ENCODE results near the gene CDK5RAP2.
"Not testable (repeated sequence)": the region's sequence is repeated elsewhere in the genome, so short reads cannot be mapped to it uniquely, and the experiment has no call there.

The CDK5RAP2 gene

GRCh38 chr9:120510816-120511215, 69.2 kb downstream of the CDK5RAP2 start:
- no peak for DNase-seq

GRCh38 chr9:120507936-120508510, 71.9 kb downstream of the CDK5RAP2 start:
- DNase-seq, result no peak

- no peak for DNase-seq
Measured at GRCh38 chr9:120505186-120505585, 74.8 kb downstream of the CDK5RAP2 start.

GRCh38 chr9:120500733-120501132, 79.2 kb downstream of the CDK5RAP2 start:
- no peak for DNase-seq

- DNase-seq, result not testable (repeated sequence)
Measured at GRCh38 chr9:120497865-120498264, 82.1 kb downstream of the CDK5RAP2 start.

DNA sequence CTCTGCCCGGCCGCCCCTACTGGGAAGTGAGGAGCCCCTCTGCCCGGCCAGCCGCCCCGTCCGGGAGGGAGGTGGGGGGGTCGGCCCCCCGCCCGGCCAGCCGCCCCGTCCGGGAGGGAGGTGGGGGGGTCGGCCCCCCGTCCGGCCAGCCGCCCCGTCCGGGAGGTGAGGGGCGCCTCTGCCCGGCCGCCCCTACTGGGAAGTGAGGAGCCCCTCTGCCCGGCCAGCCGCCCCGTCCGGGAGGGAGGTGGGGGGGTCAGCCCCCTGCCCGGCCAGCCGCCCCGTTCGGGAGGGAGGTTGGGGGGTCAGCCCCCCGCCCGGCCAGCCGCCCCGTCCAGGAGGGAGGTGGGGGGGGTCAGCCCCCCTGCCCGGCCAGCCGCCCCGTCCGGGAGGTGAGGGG, 83.5 kb downstream of the CDK5RAP2 start:
- not testable (repeated sequence) for DNase-seq

GRCh38 chr9:120490888-120491595, 88.9 kb downstream of the CDK5RAP2 start:
- DNase-seq, result peak; percentile 63 to 75 (median 68)

- DNase-seq, result no peak
Measured at GRCh38 chr9:120486835-120487234, 93.1 kb downstream of the CDK5RAP2 start.

- DNase-seq, result no peak
Measured at GRCh38 chr9:120486347-120486746, 93.6 kb downstream of the CDK5RAP2 start.

DNA sequence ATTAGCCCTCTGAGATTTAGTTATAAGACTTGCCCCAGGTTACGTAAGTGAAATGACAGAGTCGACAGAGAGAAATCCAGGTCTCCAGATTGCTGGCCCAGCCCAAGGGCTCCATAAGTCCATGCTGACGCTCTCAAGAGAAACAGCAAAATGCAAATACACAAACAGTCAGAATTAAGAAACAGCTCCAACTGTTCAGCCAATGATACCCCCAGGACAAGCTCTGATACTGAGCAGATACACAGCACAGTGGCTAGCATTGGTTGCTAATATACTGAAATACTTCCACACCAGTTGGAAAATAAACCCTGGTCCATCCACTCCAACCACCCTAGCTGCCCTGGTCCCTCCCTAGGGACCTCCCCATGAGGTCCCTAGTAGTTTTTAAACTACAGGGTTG, 94.2 kb downstream of the CDK5RAP2 start:
- no peak for DNase-seq

DNA sequence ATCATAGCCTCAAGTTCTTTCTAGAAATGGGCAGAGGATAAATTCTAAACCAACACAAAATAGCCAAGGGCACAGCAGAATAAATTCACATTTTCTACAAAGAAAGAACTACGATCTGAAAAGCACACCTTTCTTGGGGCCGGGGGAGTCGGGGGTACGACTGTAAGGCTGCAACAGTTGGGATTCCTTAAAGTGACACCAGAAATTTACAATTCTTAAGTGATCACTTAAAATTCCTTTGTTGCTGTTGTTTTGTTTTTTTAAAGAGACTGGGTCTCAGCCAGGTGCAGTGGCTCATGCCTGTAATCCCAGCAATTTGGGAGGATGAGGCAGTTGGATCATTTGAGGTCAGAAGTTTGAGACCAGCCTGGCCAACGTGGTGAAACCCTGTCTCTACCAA, 95.8 kb downstream of the CDK5RAP2 start:
- DNase-seq, result no peak

GRCh38 chr9:120482424-120483186, 97.4 kb downstream of the CDK5RAP2 start:
- no peak for DNase-seq

DNA sequence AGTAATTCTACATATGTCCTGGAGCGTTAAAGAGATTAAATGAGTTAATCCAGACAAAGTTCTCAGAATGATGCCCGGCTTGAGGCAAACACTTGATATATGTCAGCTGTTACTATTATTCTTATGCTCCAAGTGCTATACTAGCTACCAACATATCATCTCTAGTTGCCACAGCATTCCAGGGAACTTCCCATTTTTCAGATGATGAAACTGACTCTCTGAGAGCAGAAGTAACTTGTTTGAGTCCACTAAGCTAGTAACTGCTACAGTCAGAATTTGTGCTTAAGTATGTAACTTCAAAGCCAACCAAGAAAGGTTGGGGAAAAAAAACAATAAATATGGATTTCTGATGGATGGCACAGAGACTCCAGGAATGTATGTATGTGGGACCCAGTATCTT, 98.1 kb downstream of the CDK5RAP2 start:
- peak; percentile 60 to 84 (median 80) for DNase-seq

GRCh38 chr9:120481248-120481647, 98.7 kb downstream of the CDK5RAP2 start:
- peak in 2 of 3 donors; percentile 40 to 41 for DNase-seq

DNA sequence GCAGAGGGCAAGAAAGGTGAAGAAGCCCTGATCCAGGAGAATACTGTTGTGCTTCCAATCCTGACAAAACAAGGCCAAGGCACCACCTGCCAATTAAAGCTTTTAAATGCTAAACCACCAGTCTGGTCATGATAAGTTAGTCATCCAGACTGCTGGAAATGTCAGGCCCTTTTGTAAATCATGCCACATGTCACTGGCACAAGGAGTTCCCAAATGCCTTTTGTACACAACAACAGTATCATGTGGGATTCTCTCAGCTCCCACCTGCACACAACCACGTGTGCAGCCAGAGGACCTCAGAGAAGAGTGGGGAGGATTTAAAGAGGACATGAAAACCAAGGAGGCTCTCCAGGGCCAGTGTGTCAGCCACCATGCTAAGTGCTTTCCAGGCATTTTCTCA, 99.3 kb downstream of the CDK5RAP2 start:
- no peak for DNase-seq

GRCh38 chr9:120478208-120478607, 101.8 kb downstream of the CDK5RAP2 start:
- DNase-seq, result peak; percentile 67 to 76 (median 68)

- DNase-seq, result peak; percentile 56 to 70 (median 67)
Measured at GRCh38 chr9:120477534-120478001, 102.4 kb downstream of the CDK5RAP2 start.

GRCh38 chr9:120475341-120475740, 104.6 kb downstream of the CDK5RAP2 start:
- DNase-seq, result peak in 1 of 3 donors; percentile 20

- peak; percentile 32 to 56 (median 40) for DNase-seq
Measured at GRCh38 chr9:120474591-120475243, 105.2 kb downstream of the CDK5RAP2 start.

DNA sequence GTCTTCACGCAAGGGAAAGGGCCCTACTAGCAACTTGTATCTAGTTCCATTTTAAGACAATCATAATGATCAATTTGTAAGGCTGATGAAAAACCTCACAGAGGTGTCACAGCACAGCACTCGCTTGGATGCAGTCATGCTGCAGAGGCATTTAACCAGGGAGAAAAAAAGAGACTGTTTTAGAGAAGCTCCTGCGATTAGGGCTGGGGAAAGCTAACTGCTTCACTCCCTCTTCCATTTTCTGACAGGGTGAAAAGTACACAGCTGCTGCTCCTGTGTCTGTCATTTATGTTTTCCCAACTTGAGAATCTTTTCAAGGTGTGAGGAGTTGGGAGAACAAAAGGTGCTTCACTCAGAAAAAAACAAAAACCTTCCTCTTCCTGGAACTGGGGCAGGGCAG, 106.4 kb downstream of the CDK5RAP2 start:
- no peak for DNase-seq

- no peak for DNase-seq
Measured at GRCh38 chr9:120465685-120466407, 114.1 kb downstream of the CDK5RAP2 start.

DNA sequence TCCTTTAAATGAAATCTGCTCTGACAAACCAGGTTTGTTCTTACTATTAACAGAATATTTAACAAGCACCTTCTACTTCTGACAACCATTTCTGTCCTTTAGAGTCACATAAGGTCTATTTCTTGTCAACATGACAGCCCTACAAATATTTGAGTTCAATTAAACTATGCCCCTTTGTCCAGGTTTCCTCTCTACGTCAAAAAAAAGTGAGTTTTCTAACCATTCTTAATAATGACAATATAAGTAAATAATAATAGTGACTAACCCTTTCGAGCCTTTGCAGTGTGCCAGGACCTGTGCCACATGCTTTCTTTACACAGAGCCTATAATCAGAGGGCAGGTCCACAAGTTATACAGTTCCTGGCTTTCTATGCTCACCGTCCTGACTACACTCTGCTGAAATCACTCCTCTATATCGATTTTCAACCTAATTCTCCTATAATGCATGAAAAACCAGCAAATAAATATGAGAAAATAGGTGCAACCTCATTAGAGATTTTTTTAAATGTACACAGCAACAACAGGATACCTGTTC, 115.0 kb downstream of the CDK5RAP2 start:
- DNase-seq, result no peak

All from suppressor macrophage treated with lipopolysaccharide for 1 hour (primary cell).